ENCODE measurements around the gene PCNP.

DNA sequence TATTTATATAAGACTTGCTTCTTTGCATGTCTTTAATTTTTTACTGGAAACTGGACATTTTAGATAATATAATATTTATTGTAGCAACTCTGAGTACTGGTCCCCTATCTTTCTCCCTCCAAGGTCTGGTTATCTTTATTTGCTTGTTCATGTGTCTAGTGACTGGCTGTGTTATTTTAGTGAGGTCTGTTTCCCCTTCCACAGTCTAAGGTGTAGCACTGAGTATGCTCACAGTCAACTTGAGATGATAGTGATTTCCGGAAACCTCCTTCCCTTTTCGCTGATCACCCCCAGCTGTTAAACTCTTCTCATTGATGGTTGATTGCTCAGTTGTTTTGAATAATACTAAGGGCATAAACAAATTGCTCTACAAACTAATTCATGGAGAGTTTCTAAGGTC lies 37.0 kb downstream of the PCNP start:
- TF ChIP-seq TAF1 (IDR thresholded peaks at IDR 0.05; ENCODE audit: low read depth) (no peak), EP300 (IDR thresholded peaks at IDR 0.05; ENCODE audit: borderline replicate concordance) (no peak), EGR1 (IDR thresholded peaks at IDR 0.05) (no peak), YY1 (IDR thresholded peaks at IDR 0.05; ENCODE audit: low read depth) (no peak), CEBPB (IDR thresholded peaks at IDR 0.05) (no peak), FOXM1 (IDR thresholded peaks at IDR 0.05; ENCODE audit: borderline replicate concordance, low read depth) (no peak), REST (IDR thresholded peaks at IDR 0.05; ENCODE audit: low read depth) (no peak), NFIC (IDR thresholded peaks at IDR 0.05) (no peak), TCF12 (IDR thresholded peaks at IDR 0.05; ENCODE audit: low read depth) (no peak)
